HPDE6-E6E7 (cell line): ENCODE results near the gene REPS2.

Experiments
- DNase-seq: peaks from one replicate; pipeline ENCODE4 v3.0.0; 2011; ENCODE audit warnings: missing footprints; ENCODE audit errors: extremely low spot score

REPS2 gene

DNA sequence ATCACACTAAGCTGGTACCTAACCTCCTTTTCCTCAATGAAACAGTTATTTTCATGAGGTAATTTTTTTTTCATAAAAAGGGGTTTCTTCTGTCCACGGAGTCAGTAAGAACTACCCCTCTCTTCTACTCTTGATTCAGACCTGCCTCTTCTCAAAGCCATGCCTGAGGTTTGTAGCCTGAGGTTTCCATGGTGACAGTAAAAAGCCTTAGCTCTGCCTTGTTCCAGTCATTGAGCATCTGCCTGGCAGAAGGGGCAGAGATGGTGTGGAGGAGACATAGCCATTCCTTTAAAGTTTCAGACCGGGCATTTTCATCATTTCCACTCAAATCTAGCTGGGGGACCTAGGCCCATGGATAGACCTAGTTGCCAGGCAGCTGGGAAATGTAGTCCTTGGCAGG lies 135.5 kb downstream of the REPS2 start:
- no peak for DNase-seq

DNA sequence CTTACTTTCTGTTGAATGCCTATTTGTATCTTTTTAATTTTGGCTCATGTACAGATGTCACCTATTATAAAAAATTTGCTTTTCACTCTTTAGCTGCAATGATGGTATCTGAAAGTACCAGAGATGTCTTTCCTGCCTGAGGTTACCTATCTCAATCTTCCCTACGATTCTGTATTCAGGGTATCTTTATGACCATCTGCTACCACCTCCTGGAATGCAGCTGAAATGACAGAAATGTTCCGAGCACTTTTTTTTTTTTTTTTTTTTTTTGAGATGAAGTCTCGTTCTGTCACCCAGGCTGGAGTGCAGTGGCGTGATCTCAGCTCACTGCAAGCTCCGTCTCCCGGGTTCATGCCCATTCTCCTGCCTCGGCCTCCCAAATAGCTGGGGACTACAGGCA lies 136.4 kb downstream of the REPS2 start:
- peak; percentile 7 for DNase-seq

DNA sequence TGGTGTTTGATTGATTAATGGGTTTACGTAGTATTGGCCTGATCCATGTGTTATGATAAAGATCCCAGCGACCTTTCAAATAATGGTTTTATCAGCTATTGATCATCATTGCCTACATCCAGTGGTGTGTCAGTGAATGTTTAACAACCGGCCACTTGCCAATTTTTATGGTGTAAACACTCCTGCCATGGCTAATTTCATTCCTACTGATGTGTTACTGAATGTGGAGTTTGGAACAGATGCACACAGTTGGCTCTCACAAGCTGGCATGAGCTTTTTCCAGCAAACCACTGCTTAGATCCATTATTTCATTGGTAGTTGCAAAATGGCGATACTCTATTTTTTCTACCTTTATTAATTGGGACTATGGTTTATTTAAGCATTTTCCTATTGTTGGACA lies 139.9 kb downstream of the REPS2 start:
- no peak for DNase-seq

DNA sequence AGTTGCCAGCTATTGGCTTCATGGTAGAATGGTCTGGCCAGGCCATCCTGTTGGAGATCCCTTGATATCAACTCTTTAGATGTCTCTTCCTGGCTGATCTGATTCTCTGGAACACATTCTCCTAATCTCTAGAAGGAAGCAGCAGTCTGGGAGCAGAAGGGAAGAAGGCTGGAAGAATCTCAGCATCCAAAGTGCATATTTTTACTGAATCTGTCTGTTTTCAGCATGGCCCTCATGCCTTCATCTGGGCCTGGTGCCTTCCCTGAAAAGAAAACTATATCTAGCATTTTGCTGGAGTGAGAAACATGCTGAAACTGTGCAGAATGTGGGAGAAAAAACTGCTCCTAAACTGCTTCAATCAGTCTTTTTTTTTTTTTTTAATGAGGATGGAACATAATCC lies 148.7 kb downstream of the REPS2 start:
- DNase-seq, result no peak

DNA sequence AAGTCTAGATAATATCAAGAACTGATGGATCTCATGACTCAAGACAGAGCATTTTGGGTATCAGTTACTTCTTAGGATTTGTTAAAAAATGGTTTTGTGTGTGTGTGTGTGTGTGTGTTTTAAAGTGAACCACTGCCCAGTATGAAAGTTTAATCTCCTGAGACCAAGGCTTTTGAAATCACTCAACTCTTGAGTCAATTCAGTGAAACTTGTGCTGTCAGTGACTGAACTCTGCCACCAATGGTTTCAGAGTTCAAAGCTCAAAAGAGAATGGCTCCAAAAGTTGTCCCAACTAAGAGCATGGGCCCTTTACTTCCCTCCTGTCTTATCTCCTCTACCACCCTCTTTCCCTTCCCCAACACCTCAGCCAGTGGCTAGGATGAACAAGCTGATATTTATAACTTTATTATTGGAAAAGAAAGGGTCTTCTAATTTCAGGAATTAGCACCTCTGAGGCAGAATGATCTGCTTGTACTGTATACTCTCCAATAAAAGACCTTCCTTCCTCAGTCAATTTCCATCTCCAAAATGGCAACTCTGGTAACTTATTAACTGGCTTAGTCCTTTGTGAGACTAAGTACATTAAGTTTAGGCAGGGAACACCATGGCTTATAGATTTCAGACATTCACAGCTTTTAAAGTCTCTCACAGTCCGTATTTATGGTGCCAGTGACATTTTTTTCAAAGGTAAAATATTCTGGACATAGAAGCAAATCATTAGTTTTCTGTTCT lies 152.2 kb downstream of the REPS2 start:
- no peak for DNase-seq

DNA sequence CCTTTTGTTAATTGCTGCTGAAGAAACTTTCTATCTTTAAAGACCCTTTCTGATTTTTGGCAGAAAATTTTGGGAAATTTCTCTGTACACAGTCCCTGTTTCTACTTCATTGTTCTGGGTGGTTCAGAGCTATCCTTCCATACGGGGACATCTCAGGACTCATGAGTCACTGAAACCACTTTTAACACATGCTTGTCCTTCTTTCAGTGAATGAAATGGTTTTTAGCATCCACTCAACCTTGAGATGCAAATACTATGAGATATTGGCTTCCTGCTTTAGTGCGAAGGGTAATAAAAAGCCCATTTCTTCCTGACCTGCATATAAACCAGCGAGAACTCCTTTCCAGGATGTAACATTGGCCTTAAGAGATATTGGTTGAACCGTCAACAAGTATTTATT lies 158.0 kb downstream of the REPS2 start:
- DNase-seq, result no peak

DNA sequence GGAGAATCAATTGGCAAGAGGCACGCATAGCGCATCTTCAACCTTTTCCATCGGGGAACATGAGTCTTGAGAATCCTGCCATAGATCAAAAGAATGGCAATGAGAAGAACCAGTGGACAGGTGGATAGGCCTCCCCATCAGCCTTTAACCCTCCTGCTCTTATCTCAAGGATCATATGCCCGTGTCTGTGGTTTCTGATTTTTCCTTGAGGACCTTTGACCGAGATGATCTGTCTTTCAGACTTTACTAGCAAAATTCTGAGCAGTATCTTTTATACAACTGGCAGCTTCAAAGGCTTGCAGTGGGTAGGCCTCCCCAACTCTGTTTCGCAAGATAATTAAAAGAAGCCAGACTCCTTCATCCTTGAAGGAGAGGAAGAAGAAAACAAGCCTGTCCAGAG lies 174.4 kb downstream of the REPS2 start:
- no peak for DNase-seq

DNA sequence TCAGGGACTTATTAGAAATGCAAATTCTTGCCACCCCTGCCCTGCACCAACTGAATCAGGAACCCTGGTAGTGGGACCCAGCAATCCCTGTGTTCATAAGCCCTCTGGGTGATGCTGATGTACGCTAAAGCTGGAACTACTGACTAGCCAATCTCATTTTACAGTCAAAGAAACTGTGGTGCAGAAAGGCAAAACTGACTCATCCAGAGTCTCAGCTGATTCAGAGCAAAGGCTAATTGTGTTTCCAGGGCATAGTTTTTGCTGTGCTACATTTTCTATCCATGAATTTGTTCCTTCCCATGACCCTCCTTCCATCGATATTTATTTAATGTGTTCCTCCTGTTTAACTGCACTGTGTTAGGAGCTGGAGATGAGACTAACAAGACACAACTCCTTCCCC lies 207.5 kb downstream of the REPS2 start:
- no peak for DNase-seq

DNA sequence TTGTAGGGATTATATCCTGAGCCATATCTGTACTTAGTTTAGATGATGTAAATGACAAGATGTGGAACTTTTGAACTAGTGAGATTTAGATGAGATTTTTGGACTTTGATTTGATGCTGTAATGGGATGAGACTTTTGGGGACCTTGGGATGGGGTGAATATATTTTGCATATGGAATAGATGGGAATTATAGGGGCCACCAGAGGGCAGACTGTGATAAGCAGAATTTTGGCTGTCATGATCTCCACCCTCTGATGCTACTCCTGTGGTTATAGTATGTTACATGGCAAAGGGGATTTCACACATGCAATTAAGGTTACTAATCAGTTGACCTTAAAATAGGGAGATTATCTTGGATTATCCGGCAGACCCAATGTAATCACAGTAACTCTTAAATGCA lies 214.5 kb downstream of the REPS2 start:
- no peak for DNase-seq

DNA sequence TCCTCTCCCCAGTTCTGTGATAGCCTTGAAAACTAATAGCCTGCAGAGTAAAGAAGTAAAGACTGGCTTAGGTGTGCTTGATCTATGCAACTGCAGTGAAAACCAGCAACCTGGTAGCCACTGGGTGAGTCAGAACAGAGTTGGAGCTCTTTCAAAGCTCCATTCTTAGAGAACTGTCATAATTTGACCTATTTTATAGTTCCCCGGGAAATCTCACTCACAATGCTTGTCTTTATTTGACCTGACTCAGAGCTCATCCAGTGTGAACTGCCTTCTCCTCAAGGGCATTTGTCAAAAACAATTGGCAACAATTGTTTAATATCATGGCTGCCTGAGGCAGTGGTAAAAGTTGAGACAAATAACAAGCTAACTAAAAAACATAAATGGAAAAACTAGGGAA lies 215.5 kb downstream of the REPS2 start:
- DNase-seq, result no peak

DNA sequence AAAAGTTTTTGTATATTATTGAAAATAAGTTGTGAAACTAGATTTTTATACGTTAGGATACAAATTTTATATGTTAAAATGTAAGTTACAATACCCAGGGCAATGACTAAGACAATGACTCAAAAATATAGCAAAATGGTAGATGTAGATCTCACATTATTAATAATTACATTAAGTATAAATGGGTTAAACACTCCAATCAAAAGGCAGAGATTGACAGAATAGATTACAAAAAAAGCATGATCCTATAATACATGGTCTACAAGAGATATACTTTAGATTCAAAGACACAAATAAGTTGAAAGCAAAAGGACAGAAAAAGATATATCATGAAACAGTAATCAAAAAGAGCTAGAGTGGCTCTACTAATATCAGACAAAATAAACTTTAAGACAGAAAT lies 217.6 kb downstream of the REPS2 start:
- DNase-seq, result no peak

DNA sequence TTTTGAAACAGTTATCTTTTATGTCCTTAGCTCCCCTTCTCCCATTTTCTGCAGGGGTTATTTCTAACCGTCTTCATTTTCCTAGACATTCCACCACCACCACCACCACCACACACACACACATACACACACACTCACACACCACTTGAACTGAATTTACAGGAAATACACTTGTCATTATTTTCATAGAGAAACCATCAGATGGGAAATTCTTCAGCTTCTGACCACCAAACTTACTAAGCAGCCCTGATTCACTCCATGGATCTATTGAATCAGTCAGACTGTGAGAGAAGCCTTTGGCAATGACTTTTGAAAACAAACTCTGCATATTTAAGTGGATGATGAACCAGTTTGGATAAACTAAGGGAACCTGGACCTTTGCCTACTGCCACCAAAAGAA lies 218.5 kb downstream of the REPS2 start:
- no peak for DNase-seq

DNA sequence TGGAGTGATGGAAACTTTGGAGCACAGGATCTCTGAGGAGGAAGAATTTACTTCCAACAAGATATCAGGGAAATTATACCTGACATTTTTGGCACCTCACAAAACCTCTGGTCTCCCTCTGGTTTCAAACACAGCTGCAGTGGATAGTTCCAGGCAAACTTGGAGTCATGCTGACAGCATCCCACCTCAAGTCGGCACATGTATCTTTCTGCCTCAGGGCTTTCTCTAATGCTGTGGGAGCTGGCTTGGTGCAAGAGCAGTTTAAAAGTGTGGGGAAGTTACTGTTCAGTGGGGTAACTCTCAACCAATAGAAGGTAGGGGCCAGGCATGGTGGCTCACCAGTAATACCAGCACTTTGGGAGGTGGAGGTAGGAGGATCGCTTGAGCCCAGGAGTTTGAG lies 221.5 kb downstream of the REPS2 start:
- DNase-seq, result no peak

DNA sequence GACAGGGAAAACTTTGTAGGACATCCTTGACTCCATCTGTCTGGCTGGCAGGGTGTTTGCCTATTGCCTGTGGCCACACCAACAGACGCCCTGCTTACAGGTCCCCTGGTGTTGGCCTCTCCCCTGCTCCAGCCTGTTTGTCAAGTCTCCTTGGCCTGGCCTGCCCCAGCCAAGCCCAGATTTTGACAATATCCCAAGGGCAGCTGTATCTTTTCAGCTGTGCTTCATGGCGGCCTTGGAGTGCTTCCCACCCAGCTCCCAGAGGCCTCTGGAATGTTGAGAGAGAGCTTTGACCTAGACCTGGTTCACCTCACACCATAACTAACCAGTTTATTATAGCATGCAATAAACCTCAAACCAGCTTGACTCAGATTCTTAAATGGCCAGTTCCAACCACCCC lies 224.5 kb downstream of the REPS2 start:
- no peak for DNase-seq

DNA sequence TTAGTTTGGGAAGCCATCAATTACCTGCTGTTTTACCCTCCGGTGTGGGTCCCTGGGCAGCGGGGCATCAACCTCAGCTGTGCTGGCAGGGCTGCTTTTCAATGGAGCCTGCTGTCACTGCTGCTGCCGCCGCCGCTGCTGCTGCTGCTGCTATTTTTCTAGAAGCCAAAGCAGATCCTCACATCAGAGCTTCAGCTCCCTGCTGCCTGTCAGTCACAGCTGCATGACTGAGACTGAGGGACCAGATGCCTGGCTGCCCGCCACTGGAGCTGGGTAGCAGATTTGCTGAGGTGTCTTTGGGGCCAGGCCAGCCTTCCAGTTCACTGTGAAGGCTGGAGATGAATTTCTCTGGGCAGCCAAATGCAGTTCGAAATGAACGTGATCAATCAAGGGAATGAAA lies 228.2 kb downstream of the REPS2 start:
- no peak for DNase-seq

DNA sequence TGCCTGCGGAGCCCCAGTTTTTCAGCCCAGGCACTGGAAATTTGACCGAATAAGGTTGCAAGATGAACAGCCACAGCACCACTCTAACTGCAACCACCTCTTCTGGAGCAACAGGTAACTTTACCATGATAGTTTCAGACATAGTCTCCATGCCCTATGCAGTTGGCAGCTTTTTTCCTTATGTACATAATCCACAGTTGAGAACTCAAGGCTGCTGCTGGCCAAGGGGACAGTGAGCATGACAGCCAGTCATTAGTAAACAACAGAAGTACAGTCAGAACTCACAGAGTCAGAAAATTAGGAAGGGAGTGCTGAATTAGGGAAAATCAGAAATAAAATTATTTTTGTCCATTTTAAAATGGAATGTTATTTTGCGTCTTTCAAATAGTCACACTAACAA lies 235.9 kb downstream of the REPS2 start:
- no peak for DNase-seq

DNA sequence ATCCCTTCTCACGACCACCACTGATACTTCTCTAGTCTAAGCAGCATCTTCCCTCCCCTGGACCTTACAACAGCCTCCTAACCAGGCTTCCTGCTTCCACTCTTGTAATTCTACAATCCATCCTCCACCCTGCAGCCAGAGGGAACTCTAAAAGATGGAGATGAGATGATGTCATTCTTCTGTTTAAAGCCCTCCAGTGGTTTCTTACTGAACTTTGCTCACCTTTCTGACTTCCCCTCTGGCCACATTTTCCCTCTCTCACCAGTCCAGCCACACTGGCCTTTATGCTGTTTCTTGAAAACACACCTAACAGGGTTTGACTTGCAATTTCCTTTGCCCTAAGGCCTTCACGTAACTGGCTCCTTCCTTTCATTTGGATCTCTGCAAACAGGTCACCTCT lies 237.1 kb downstream of the REPS2 start:
- no peak for DNase-seq

DNA sequence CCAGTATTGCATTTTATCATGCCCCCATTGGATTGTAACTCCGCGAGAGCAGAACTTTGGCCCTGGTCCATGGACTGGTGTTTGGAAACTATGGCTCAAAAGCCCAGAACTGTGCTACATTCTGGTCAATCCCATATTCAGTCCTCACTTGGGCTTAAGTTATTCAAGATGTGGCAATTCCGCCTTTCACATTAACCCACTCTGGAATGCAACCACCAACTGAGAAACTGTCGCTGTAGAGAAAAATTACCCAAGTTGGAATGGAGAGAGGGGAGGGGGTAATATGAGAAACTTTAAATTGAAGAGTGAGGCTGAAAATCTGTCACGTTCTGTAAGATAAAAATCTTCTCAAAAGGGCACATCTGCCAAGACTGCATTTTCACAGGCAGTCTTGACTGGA lies 239.0 kb downstream of the REPS2 start:
- no peak for DNase-seq

DNA sequence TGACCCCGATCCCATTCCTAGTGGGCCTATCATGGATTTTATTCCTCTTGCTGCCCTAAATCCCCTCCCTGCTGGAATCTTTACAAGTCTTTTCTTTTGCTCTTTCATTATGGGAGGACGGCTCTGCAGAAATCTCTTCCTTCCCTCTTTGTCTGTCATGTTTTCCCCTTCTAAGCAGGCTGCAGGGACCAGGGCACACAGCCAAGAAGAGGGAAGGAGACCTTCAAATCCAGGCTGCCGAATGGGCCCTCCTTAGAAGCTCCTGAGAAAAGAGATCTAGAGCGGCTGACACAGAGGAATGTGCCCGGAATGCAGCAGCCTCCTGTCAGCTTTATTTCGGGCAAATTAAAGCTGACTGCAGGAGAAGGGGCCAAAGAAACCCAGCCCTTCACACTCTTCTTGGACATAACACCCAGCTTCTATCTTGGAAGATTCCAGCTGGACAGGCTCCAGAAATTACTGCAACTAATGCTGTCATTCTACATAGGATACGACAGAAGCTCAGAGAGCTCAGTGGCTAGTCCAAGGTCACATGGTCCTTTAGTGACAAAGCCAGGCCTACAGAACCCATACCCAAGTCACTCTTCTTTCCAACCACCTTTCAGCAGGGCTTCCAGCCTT lies 240.8 kb downstream of the REPS2 start:
- DNase-seq, result no peak

DNA sequence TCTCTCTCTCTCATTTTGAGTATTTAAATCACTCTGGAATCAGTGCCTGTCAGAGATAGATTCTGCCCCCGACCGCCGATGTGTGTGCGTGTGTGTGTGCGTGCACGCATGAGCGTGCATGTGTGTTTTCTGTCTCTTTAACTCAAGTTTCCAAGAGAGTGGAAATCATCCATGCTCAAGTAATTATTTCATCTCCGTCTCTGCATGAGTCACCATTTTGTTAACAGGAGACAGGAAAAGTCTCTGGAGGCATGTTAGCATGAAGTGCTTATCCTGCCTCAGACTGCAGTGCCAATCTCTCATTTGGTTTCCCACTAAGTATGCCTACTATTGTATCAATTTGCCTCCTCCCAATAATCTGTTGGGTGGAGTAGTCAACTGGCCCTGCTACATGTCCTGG lies 245.6 kb downstream of the REPS2 start:
- no peak for DNase-seq
